GM12878 (cell line): Measurements from ENCODE around the gene SPEM2. TPM values are rescaled to one million over a fixed set of nuclear protein-coding genes. Genes with fewer than 3 reads are reported as not detected.

Source experiments
- ATAC-seq: fragments of 200-7000 bp; cut with Tn5 transposase; 3 replicates; pipeline ENCODE4 v1.9.1; 2020; ENCODE audit warnings: mild to moderate bottlenecking, moderate library complexity
- BruUV-seq: library from RNA; stranded (reverse); fragments of 400-500 nt; replicated peaks from 2 replicates; lab custom pipeline; 2021; lab: Mats Ljungman, UMichigan
- CTCF ChIA-PET: fragments of 300-600 bp; sonication (Branson Sonifier 250); formaldehyde crosslinking; extraction: SDS; loops from one replicate; lab custom pipeline; 2021; ENCODE audit warnings: inconsistent platforms; lab: Yijun Ruan, JAX
- POLR2A ChIA-PET: fragments of 350-600 bp; formaldehyde crosslinking; extraction: SDS; loops from one replicate; lab custom pipeline; 2021; ENCODE audit warnings: inconsistent platforms; lab: Charles Lee
- RAD21 ChIA-PET: fragments of 300-600 bp; sonication (Branson Sonifier 250); formaldehyde crosslinking; loops from one replicate; lab custom pipeline; 2023; ENCODE audit warnings: antibody characterized with exemption; ENCODE audit not compliant: unreplicated experiment; lab: Charles Lee
- SMC1A ChIA-PET: fragments of 300-600 bp; sonication (Branson Sonifier 250); formaldehyde crosslinking; loops from one replicate; lab custom pipeline; 2023; ENCODE audit not compliant: unreplicated experiment, uncharacterized antibody; lab: Charles Lee
- DNase-seq: peaks from one replicate; pipeline ENCODE4 v3.0.0-alpha.2; 2011; ENCODE audit warnings: low read depth, low spot score
- FAIRE-seq: peaks from 3 replicates; lab custom pipeline; 2011; peaks lifted over from hg19 to GRCh38; lab: Jason Lieb, UNC
- H2AFZ ChIP-seq: 2 replicates; pipeline ENCODE4 v1.6.0; 2011; ENCODE audit warnings: low read depth, low read length, control low read depth; ENCODE audit not compliant: control insufficient read depth
- H3K27ac ChIP-seq: 2 replicates; pipeline ENCODE4 v1.5.1; 2011; ENCODE audit warnings: control low read depth; ENCODE audit not compliant: control insufficient read depth, insufficient read depth
- H3K27me3 ChIP-seq, 2 experiments: replicated peaks in 1 of 2; 2 replicates each; pipeline versions ENCODE4 v1.6.0 to v1.6.1; 2011; ENCODE audit warnings: low read length in 1 of 2; ENCODE audit not compliant: control insufficient read depth in 2 of 2, insufficient read depth in 2 of 2
- H3K36me3 ChIP-seq, 2 experiments: 2 replicates each; pipeline ENCODE4 v1.5.1; 2011; ENCODE audit warnings: low read length in 1 of 2; ENCODE audit not compliant: control insufficient read depth in 2 of 2, insufficient read depth in 2 of 2
- H3K4me1 ChIP-seq: 2 replicates; pipeline ENCODE4 v1.6.1; 2011; ENCODE audit warnings: mild to moderate bottlenecking, low read length, moderate library complexity, mixed read lengths; ENCODE audit not compliant: control insufficient read depth, insufficient read depth
- H3K4me2 ChIP-seq: 2 replicates; pipeline ENCODE4 v1.6.0; 2011; ENCODE audit warnings: control low read depth; ENCODE audit not compliant: control insufficient read depth, insufficient read depth
- H3K4me3 ChIP-seq: fragments of 200-600 bp; sonication (generic); 2 replicates; pipeline ENCODE4 v1.5.1; 2016
- H3K79me2 ChIP-seq: 2 replicates; pipeline ENCODE4 v1.6.0; 2011; ENCODE audit warnings: low read length; ENCODE audit not compliant: control insufficient read depth, insufficient read depth
- H3K9ac ChIP-seq: 2 replicates; pipeline ENCODE4 v1.8.0; 2011; ENCODE audit warnings: low read length, control low read depth, mixed read lengths; ENCODE audit not compliant: control insufficient read depth, insufficient read depth
- H3K9me3 ChIP-seq: replicated peaks from 3 replicates; pipeline ENCODE4 v1.5.1; 2011; ENCODE audit warnings: mild to moderate bottlenecking, low read length; ENCODE audit not compliant: control insufficient read depth, insufficient read depth
- H4K20me1 ChIP-seq: 2 replicates; pipeline ENCODE4 v1.6.0; 2011; ENCODE audit not compliant: control insufficient read depth, insufficient read depth
- ATF7 ChIP-seq: fragments of 450-650 bp; IDR thresholded peaks from 2 replicates; pipeline ENCODE4 v1.6.1; 2016; ENCODE audit warnings: low read depth, mild to moderate bottlenecking
- BHLHE40 ChIP-seq, 2 experiments: fragments of 450-650 bp in 1 of 2; IDR thresholded peaks; 2 replicates each; pipeline ENCODE4 v1.6.1; 2011 to 2017; ENCODE audit warnings: low read depth in 2 of 2, borderline replicate concordance in 1 of 2, improper control_type of control experiment in 1 of 2, low read length in 1 of 2, mild to moderate bottlenecking in 1 of 2
- BRCA1 ChIP-seq: IDR thresholded peaks from 2 replicates; pipeline ENCODE4 v1.6.1; 2011; ENCODE audit warnings: low read depth, low read length, improper control_type of control experiment
- CEBPB ChIP-seq, 2 experiments: fragments of 150-350 bp in 1 of 2; IDR thresholded peaks; 2 replicates each; pipeline ENCODE4 v1.6.1; 2012 to 2014; ENCODE audit warnings: low read depth in 2 of 2, low read length in 2 of 2, borderline replicate concordance in 1 of 2, inconsistent platforms in 1 of 2
- EP300 ChIP-seq, 2 experiments: fragments of 150-350 bp in 1 of 2; IDR thresholded peaks; 2 replicates each; pipeline ENCODE4 v1.6.1; 2011 to 2012; ENCODE audit warnings: low read depth in 2 of 2, low read length in 2 of 2, borderline replicate concordance in 1 of 2, improper control_type of control experiment in 1 of 2, inconsistent platforms in 1 of 2; ENCODE audit not compliant: control insufficient read depth in 1 of 2
- KDM1A ChIP-seq: fragments of 200-600 bp; sonication (generic); IDR thresholded peaks from 2 replicates; pipeline ENCODE4 v1.6.1; 2016; ENCODE audit warnings: borderline replicate concordance
- MYC ChIP-seq: IDR thresholded peaks from 2 replicates; pipeline ENCODE4 v1.6.1; 2011; ENCODE audit warnings: mild to moderate bottlenecking, low read length, moderate library complexity, inconsistent platforms; ENCODE audit not compliant: insufficient read depth, insufficient replicate concordance, insufficient read length, severe bottlenecking
- NKRF ChIP-seq: fragments of 450-650 bp; conservative IDR thresholded peaks from 2 replicates; pipeline ENCODE4 v1.6.1; 2017; ENCODE audit warnings: mild to moderate bottlenecking, moderate library complexity
- NR2C1 ChIP-seq: fragments of 450-650 bp; IDR thresholded peaks from 2 replicates; pipeline ENCODE4 v1.6.1; 2017; ENCODE audit warnings: antibody characterized with exemption, mild to moderate bottlenecking, moderate library complexity
- PAX5 ChIP-seq: IDR thresholded peaks from 2 replicates; pipeline ENCODE4 v1.6.1; 2011; ENCODE audit warnings: low read depth, low read length, borderline replicate concordance
- PKNOX1 ChIP-seq: fragments of 450-650 bp; IDR thresholded peaks from 2 replicates; pipeline ENCODE4 v1.6.1; 2016; ENCODE audit warnings: mild to moderate bottlenecking
- RCOR1 ChIP-seq: conservative IDR thresholded peaks from 2 replicates; pipeline ENCODE4 v1.6.1; 2012; ENCODE audit warnings: low read depth, low read length, improper control_type of control experiment
- SREBF1 ChIP-seq: IDR thresholded peaks from 2 replicates; pipeline ENCODE4 v1.6.1; 2012; ENCODE audit warnings: mild to moderate bottlenecking, low read length
- STAT1 ChIP-seq: fragments of 450-650 bp; conservative IDR thresholded peaks from 2 replicates; pipeline ENCODE4 v1.6.1; 2014; ENCODE audit warnings: antibody characterized with exemption, mild to moderate bottlenecking
- SUPT20H ChIP-seq: IDR thresholded peaks from 2 replicates; pipeline ENCODE4 v1.6.1; 2011; ENCODE audit warnings: low read depth, mild to moderate bottlenecking, low read length, moderate library complexity, borderline replicate concordance; ENCODE audit not compliant: control insufficient read depth
- ZNF274 ChIP-seq: IDR thresholded peaks from one replicate; pipeline ENCODE4 v1.8.0; 2011; ENCODE audit not compliant: insufficient read length, insufficient read depth
- WGBS: methylation state at CpG from one replicate; pipeline ENCODE4 v1.1.6; 2016; ENCODE audit warnings: low lambda C conversion rate; ENCODE audit not compliant: insufficient replicate concordance, insufficient coverage; ENCODE audit errors: missing lambda C conversion rate; 5-methylcytosine and 5-hydroxymethylcytosine counted together
- in situ Hi-C: fragments of 300-500 bp; cut with MboI; formaldehyde crosslinking; loops from 9 replicates; pipeline ENCODE4 v1.14.3; 2018; ENCODE audit warnings: mixed read lengths
- intact Hi-C: fragments of 100-400 bp; cut with micrococcal nuclease; formaldehyde crosslinking; loops from one replicate; pipeline ENCODE4 v1.14.2; 2022; ENCODE audit not compliant: unreplicated experiment
- polyA plus RNA-seq, 11 experiments: library from polyadenylated mRNA; depleted of rRNA in 4 of 11; unstranded in 6 of 11; stranded (reverse) in 5 of 11; fragments of >200 nt; fragmentation: Nextera tagmentation in 4 of 11; fragmentation: Illumina TruSeq in 1 of 11; extraction: Ambion mirVana in 4 of 11; extraction: Trizol in 1 of 11; gene quantifications; 1 replicate in 1 of 11; 2 replicates in 10 of 11; pipeline versions ENCODE4 v1.2.1 to v1.2.3, GENCODE V29; 2011 to 2016; ENCODE audit warnings: inconsistent platforms in 2 of 11, missing spikeins in 2 of 11, low read depth in 1 of 11
- total RNA-seq, 4 experiments: library from RNA; depleted of rRNA in 3 of 4; stranded (reverse); fragments of >200 nt in 3 of 4; fragmentation: Illumina TruSeq in 1 of 4; extraction: Trizol in 1 of 4; gene quantifications; 2 replicates each; pipeline versions ENCODE4 v1.2.1 to v1.2.3, GENCODE V29; 2013 to 2021

Gene SPEM2
- total and polyA plus RNA-seq, 10 of the 15 experiments (the other 5 are each of a cell fraction or from before 2014, with no cell fraction given): not detected

- Histone ChIP-seq H3K79me2 (no peaks in the 10 kb centered on the region), H3K4me3 (no peak overlapping the region), H4K20me1 (no peaks in the 10 kb centered on the region), H3K4me1 (no peaks in the 10 kb centered on the region), H3K27me3 (no peaks in the 10 kb centered on the region; a peak in 1 of 4 replicates), H2AFZ (no peak overlapping the region), H3K9ac (no peak overlapping the region), H3K4me2 (no peak overlapping the region), H3K27ac (no peak overlapping the region), H3K9me3 (no peaks in the 10 kb centered on the region), H3K36me3 (no peaks in the 10 kb centered on the region)
- DNase-seq (no peak), ATAC-seq (no peak), FAIRE-seq (no peak)
- POLR2A ChIA-PET: no interaction called here
- SMC1A ChIA-PET: no interaction called here
- WGBS: 52% methylated on average over 7 of the region's 7 CpGs
- intact Hi-C loops: no loop called here
- no peak for TF ChIP-seq NKRF
- no peak for TF ChIP-seq SUPT20H
- TF ChIP-seq PKNOX1: no peak
- TF ChIP-seq ZNF274: no peak
- TF ChIP-seq SREBF1: no peak
- TF ChIP-seq EP300 (IDR thresholded peaks at IDR 0.05; ENCODE audit: borderline replicate concordance in 1 of 2, control insufficient read depth in 1 of 2, low read depth in 2 of 2, low read length in 2 of 2): no peak
- TF ChIP-seq PAX5: no peak
- TF ChIP-seq BRCA1: no peak
- no peak for TF ChIP-seq STAT1
- TF ChIP-seq ATF7: no peak
- TF ChIP-seq MYC: no peak
- TF ChIP-seq RCOR1: no peak
- no peak for TF ChIP-seq KDM1A
- TF ChIP-seq BHLHE40 (IDR thresholded peaks at IDR 0.05; ENCODE audit: borderline replicate concordance in 1 of 2, low read depth in 2 of 2, low read length in 1 of 2): no peak
- TF ChIP-seq NR2C1: no peak
- no peak for TF ChIP-seq CEBPB (IDR thresholded peaks at IDR 0.05; ENCODE audit: borderline replicate concordance in 1 of 2, low read depth in 2 of 2, low read length in 2 of 2)
- in situ Hi-C loops: no loop called here
- RAD21 ChIA-PET: no interaction called here
- BruUV-seq: no TSS peak
- CTCF ChIA-PET: interaction anchor here (0.7 kb wide), 1 partner anchor 513 kb away, joined by 4 read pairs; no protein-coding TSS in a partner anchor
Observed at GRCh38 chr17:7427549-7427948, 2.1 kb downstream of the SPEM2 start.
